Stimulated activated CD8-positive, alpha-beta memory T cell treated with anti-CD3 and anti-CD28 coated beads, Interleukin-15, amount 100 ng/mL, for 4 hours (primary cell): ENCODE measurements around the gene TLCD4.
"Not testable (repeated sequence)": the region's sequence is repeated elsewhere in the genome, so short reads cannot be mapped to it uniquely, and the experiment has no call there.

ENCODE experiments used
- DNase-seq, 2 donors: peaks; one replicate each; pipeline ENCODE4 v3.0.0-alpha.2; 2020; ENCODE audit warnings: low read depth in 2 of 2

The TLCD4 gene

GRCh38 chr1:95146637-95147036 lies 29.5 kb downstream of the TLCD4 start:
- DNase-seq = no peak

DNA sequence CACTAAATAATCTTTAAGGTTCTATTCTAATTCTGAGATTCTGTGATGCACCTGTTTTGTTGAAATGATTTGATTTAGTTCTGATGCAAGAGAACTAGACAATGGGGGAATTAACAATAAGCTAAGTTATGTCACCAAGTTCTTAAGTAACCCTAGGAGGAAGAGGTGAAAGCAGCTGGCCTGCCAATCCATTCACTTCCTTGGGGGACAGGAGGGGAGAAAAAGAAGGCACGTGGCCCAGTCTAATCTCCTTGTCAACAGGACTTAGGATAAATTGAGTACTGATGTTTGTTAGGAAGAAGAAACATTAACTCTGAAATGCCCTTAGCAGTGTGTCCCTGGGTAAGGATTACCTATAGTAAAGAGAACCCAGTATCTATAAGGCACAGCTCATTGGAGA lies 36.9 kb downstream of the TLCD4 start:
- DNase-seq = no peak

GRCh38 chr1:95165569-95165968 lies 48.4 kb downstream of the TLCD4 start:
- DNase-seq = not testable (repeated sequence)
